PC-3 (cell line): Measurements from ENCODE around the gene FBXO45. TPM values are rescaled to one million over a fixed set of nuclear protein-coding genes. Genes with fewer than 3 reads are reported as not detected.
"Not testable (repeated sequence)": the region's sequence is repeated elsewhere in the genome, so short reads cannot be mapped to it uniquely, and the experiment has no call there.

Experiments used
- ATAC-seq: fragments of 200-7000 bp; cut with Tn5 transposase; 2 replicates; pipeline ENCODE4 v1.9.1; 2020; ENCODE audit warnings: mild to moderate bottlenecking, moderate library complexity
- BruUV-seq: library from RNA; stranded (reverse); fragments of 400-500 nt; replicated peaks from 2 replicates; lab custom pipeline; 2021; lab: Mats Ljungman, UMichigan
- CTCF ChIA-PET: fragments of 300-600 bp; sonication (Branson Sonifier 250); formaldehyde crosslinking; loops from one replicate; lab custom pipeline; 2022; ENCODE audit warnings: antibody characterized with exemption; lab: Charles Lee
- POLR2A ChIA-PET: fragments of 300-600 bp; sonication (Branson Sonifier 250); formaldehyde crosslinking; loops from one replicate; lab custom pipeline; 2022; ENCODE audit warnings: antibody characterized with exemption; ENCODE audit not compliant: unreplicated experiment; lab: Charles Lee
- DNase-seq: peaks from one replicate; pipeline ENCODE4 v3.0.0-alpha.2; 2015
- H2AFZ ChIP-seq: fragments of 300-600 bp; sonication (generic); 2 replicates; pipeline ENCODE4 v1.6.0; 2016; ENCODE audit warnings: antibody characterized with exemption, low read length
- H3F3A ChIP-seq: fragments of 300-600 bp; sonication (generic); one replicate; pipeline ENCODE4 v1.6.0; 2017; ENCODE audit warnings: antibody characterized with exemption, low read length, control low read depth, mild to moderate bottlenecking; ENCODE audit not compliant: unreplicated experiment
- H3K27ac ChIP-seq: fragments of 300-600 bp; sonication (generic); 2 replicates; pipeline ENCODE4 v1.5.1; 2016; ENCODE audit warnings: mild to moderate bottlenecking, low read length
- H3K27me3 ChIP-seq: fragments of 300-600 bp; sonication (generic); 2 replicates; pipeline ENCODE4 v1.6.1; 2016; ENCODE audit warnings: low read length, mixed read lengths
- H3K36me3 ChIP-seq: fragments of 300-600 bp; sonication (generic); 2 replicates; pipeline ENCODE4 v1.6.1; 2016; ENCODE audit warnings: low read depth, mixed run types, low read length, mixed read lengths
- H3K4me1 ChIP-seq: fragments of 300-600 bp; sonication (generic); 2 replicates; pipeline ENCODE4 v1.5.1; 2016; ENCODE audit warnings: low read length; ENCODE audit not compliant: insufficient read depth
- H3K4me2 ChIP-seq: fragments of 300-600 bp; sonication (generic); 2 replicates; pipeline ENCODE4 v1.6.0; 2016; ENCODE audit warnings: low read length
- H3K4me3 ChIP-seq: fragments of 300-600 bp; sonication (generic); 2 replicates; pipeline ENCODE4 v1.5.1; 2016; ENCODE audit warnings: mild to moderate bottlenecking, low read length, mixed read lengths
- H3K79me2 ChIP-seq: fragments of 300-600 bp; sonication (generic); 2 replicates; pipeline ENCODE4 v1.6.1; 2017; ENCODE audit warnings: low read length, mixed read lengths
- H3K9ac ChIP-seq: fragments of 300-600 bp; sonication (generic); 2 replicates; pipeline ENCODE4 v1.6.0; 2016; ENCODE audit warnings: mild to moderate bottlenecking, low read length
- H3K9me2 ChIP-seq: fragments of 300-600 bp; sonication (generic); replicated peaks from 2 replicates; pipeline ENCODE4 v1.6.1; 2016; ENCODE audit warnings: mixed run types, low read length, mixed read lengths
- H3K9me3 ChIP-seq: fragments of 300-600 bp; sonication (generic); 2 replicates; pipeline ENCODE4 v1.6.1; 2016; ENCODE audit warnings: low read length, mixed read lengths
- H4K20me1 ChIP-seq: fragments of 300-600 bp; sonication (generic); 2 replicates; pipeline ENCODE4 v1.6.1; 2016; ENCODE audit warnings: low read length, mixed read lengths
- EZH2 ChIP-seq: fragments of 300-600 bp; sonication (generic); IDR thresholded peaks from one replicate; pipeline ENCODE4 v1.6.1; 2017; ENCODE audit warnings: antibody characterized with exemption, mild to moderate bottlenecking, low read length; ENCODE audit not compliant: unreplicated experiment
- EZH2phosphoT487 ChIP-seq: fragments of 300-600 bp; sonication (generic); IDR thresholded peaks from 2 replicates; pipeline ENCODE4 v1.6.1; 2018; ENCODE audit warnings: mild to moderate bottlenecking, antibody characterized with exemption, low read length, borderline replicate concordance
- intact Hi-C: fragments of 100-400 bp; cut with micrococcal nuclease; formaldehyde crosslinking; loops from 2 replicates; pipeline ENCODE4 v1.9.0; 2023
- total RNA-seq: library from RNA; depleted of rRNA; stranded (reverse); fragments of >200 nt; gene quantifications from 2 replicates; pipeline ENCODE4 v1.2.3, GENCODE V29; 2014
- TF ChIP-seq, protein P1 (sequence below): fragments of 300-600 bp; sonication (generic); conservative IDR thresholded peaks from 2 replicates; pipeline ENCODE4 v1.5.1; 2017; ENCODE audit warnings: antibody characterized with exemption, low read depth, mild to moderate bottlenecking, low read length

FBXO45 gene
- total RNA-seq, 1 experiment from 2014 or later: 20.8 TPM

DNA sequence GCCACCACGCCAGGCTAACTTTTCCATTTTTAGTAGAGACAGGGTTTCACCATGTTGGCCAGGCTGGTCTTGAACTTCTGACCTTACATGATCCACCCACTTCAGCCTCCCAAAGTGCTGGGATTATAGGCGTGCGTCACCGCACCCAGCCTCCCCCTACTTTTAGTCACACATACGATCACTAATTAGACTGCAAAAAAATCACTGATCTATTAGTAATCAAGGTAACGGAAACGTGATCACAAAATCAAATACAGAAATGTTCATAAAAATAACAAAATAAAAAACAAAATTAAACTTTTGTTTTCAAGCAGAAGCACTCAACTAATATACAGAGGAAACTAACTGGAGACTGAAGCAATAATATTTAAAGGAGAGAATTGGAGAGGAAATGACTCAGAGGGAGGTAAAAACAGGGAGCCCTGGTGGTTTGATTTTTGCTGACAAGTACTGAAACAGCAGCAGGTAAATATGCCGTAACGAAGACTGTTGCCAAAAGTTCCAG lies 4.7 kb upstream of the FBXO45 start:
- no peaks in the 10 kb centered on the region for H3K9me2 ChIP-seq
- CTCF ChIA-PET: no interaction called here
- ATAC-seq (peak; percentile 40), DNase-seq (peak; percentile 84)
- H3K4me3 ChIP-seq: peak overlapping the region; percentile 31; the same call in 1 of the 2 replicates
- peak overlapping the region; percentile 10; the same call in 1 of the 2 replicates for H3K9ac ChIP-seq
- intact Hi-C loops: loop anchor here (2.0 to 5.0 kb wide), 2 partner anchors 61 to 76 kb away; partner anchors contain the start of gene RNF168
- no peak overlapping the region for H2AFZ ChIP-seq
- H3F3A ChIP-seq: no peaks in the 10 kb centered on the region
- peaks cover 5% of the 10 kb centered on the region; the same call in 1 of the 2 replicates for H3K36me3 ChIP-seq
- POLR2A ChIA-PET: no interaction called here
- no peaks in the 10 kb centered on the region for H4K20me1 ChIP-seq
- no peaks in the 10 kb centered on the region for H3K9me3 ChIP-seq
- BruUV-seq: no TSS peak
- no peaks in the 10 kb centered on the region for H3K27me3 ChIP-seq
- peaks cover 33% of the 10 kb centered on the region for H3K79me2 ChIP-seq
- peak overlapping the region; percentile 50 for H3K27ac ChIP-seq
- peak overlapping the region; percentile 71 for H3K4me2 ChIP-seq
- H3K4me1 ChIP-seq: peaks cover 44% of the 10 kb centered on the region
- no peak for TF ChIP-seq EZH2
- TF ChIP-seq, protein P1, sequence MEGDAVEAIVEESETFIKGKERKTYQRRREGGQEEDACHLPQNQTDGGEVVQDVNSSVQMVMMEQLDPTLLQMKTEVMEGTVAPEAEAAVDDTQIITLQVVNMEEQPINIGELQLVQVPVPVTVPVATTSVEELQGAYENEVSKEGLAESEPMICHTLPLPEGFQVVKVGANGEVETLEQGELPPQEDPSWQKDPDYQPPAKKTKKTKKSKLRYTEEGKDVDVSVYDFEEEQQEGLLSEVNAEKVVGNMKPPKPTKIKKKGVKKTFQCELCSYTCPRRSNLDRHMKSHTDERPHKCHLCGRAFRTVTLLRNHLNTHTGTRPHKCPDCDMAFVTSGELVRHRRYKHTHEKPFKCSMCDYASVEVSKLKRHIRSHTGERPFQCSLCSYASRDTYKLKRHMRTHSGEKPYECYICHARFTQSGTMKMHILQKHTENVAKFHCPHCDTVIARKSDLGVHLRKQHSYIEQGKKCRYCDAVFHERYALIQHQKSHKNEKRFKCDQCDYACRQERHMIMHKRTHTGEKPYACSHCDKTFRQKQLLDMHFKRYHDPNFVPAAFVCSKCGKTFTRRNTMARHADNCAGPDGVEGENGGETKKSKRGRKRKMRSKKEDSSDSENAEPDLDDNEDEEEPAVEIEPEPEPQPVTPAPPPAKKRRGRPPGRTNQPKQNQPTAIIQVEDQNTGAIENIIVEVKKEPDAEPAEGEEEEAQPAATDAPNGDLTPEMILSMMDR: no peak
- no peak for TF ChIP-seq EZH2phosphoT487

DNA sequence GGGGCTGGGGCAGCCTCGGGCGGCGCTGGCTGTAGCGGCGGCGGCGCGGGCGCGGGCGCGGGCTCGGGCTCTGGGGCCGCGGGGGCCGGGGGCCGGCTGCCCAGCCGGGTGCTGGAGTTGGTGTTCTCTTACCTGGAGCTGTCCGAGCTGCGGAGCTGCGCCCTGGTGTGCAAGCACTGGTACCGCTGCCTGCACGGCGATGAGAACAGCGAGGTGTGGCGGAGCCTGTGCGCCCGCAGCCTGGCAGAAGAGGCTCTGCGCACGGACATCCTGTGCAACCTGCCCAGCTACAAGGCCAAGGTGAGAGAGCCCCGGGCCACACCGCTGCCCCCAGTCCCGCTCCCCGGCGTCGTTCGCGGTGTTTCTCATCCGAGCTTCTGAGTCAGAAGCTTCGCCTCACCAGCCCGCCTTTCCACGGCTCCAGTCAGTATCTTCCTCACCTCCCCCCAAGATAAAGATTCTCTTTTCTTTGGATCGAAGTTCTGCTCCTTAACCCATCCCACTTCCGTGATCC lies 600 bp downstream of the FBXO45 start:
- Histone ChIP-seq H3K27ac (no peak overlapping the region), H3F3A (no peaks in the 10 kb centered on the region), H3K79me2 (peaks cover 69% of the 10 kb centered on the region), H3K4me2 (peak overlapping the region; percentile 80), H3K9me3 (no peaks in the 10 kb centered on the region), H3K9me2 (no peaks in the 10 kb centered on the region), H4K20me1 (0 out of 2 replicates have a peak, but pooled peaks cover 7% of the 10 kb centered on the region), H3K36me3 (no peaks in the 10 kb centered on the region), H3K9ac (peak overlapping the region; percentile 92), H3K4me1 (peaks cover 26% of the 10 kb centered on the region), H3K4me3 (peak overlapping the region; percentile 97), H3K27me3 (no peaks in the 10 kb centered on the region), H2AFZ (peak overlapping the region; percentile 55)
- ChIA-PET CTCF (interaction anchor here (0.9 kb wide), 1 partner anchor 40 kb away, joined by 3 read pairs; no protein-coding TSS in a partner anchor), POLR2A (interaction anchor here (0.6 kb wide), 2 partner anchors 28 to 299 kb away, joined by 3 to 4 read pairs; partner anchors contain the start of gene SENP5)
- DNase-seq: peak; percentile 40
- intact Hi-C loops: no loop called here
- no TSS peak for BruUV-seq
- ATAC-seq: peak; percentile 60
- TF ChIP-seq EZH2phosphoT487: no peak
- no peak for TF ChIP-seq EZH2
- TF ChIP-seq, protein P1: no peak

DNA sequence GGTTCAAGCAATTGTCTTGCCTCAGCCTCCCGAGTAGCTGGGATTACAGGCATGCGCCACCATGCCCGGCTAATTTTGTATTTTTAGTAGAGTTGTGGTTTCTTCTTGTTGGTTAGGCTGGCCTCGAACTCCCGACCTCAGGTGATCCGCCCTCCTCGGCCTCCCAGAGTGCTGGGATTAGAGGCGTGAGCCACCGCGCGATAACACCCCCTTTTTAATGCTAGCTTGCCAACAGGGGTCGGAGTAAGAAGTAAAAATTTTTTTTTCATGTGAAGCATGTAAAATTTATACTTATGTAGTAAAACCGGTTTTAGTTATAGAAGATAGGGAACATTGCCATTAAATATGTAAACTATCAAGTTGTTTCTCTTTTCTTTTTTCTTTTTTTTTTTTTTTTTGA lies 1.9 kb downstream of the FBXO45 start:
- H3K9ac ChIP-seq, DNase-seq, ATAC-seq, H3F3A ChIP-seq, BruUV-seq, intact Hi-C loops, POLR2A ChIA-PET, H3K27me3 ChIP-seq, H3K36me3 ChIP-seq, H3K27ac ChIP-seq, H3K9me3 ChIP-seq, H2AFZ ChIP-seq, H3K9me2 ChIP-seq, H4K20me1 ChIP-seq: not testable (repeated sequence)
- H3K4me2 ChIP-seq: peak overlapping the region; percentile 80
- H3K79me2 ChIP-seq: peaks cover 81% of the 10 kb centered on the region
- CTCF ChIA-PET: interaction anchor here (0.7 kb wide), 2 partner anchors 19 to 1172 kb away, joined by 5 to 23 read pairs; no protein-coding TSS in a partner anchor
- H3K4me1 ChIP-seq: peaks cover 17% of the 10 kb centered on the region
- H3K4me3 ChIP-seq: peak overlapping the region; percentile 97
